GM23248 (cell line): Measurements from ENCODE around the gene ABLIM1.

ENCODE experiments used
- EZH2 ChIP-seq: fragments of 200-600 bp; sonication (generic); IDR thresholded peaks from 2 replicates; pipeline ENCODE4 v1.6.1; 2018; ENCODE audit warnings: antibody characterized with exemption, mild to moderate bottlenecking; ENCODE audit not compliant: insufficient read depth, poor library complexity, severe bottlenecking
- EZH2phosphoT487 ChIP-seq: fragments of 200-600 bp; sonication (generic); IDR thresholded peaks from 2 replicates; pipeline ENCODE4 v1.6.1; 2018; ENCODE audit warnings: antibody characterized with exemption, moderate library complexity, mild to moderate bottlenecking, low read depth; ENCODE audit not compliant: insufficient read depth

GRCh38 chr10:114691442-114691941, 33.4 kb upstream of the ABLIM1 start:
- no peak for TF ChIP-seq EZH2
- TF ChIP-seq EZH2phosphoT487 = no peak
